ENCODE data around the gene ACOX3. TPM values are rescaled to one million over a fixed set of nuclear protein-coding genes. Genes with fewer than 3 reads are reported as not detected.

Gene ACOX3
- total RNA-seq, 4 donors from 2014 or later: 17.9 to 31.1 (median 22.5) TPM

DNA sequence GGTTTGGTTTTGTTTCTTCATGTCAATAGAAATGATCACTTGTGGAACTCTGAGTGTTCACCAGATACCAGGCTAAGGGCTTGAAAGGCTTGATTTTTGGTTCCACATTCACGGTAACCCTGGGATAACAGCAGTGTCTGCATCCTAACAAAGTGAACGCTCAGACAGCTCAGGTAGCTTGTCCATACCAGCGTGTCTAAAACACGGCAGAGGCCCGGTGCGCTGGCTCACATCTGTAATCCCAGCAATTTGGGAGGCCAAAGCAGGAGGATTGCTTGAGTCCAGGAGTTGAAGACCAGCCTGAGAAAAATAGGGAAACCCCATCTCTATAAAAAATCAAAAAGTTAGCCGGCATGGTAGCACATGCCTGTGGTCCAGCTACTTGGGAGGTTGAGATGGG, 122.0 kb downstream of the ACOX3 start:
- Histone ChIP-seq H3K36me3 (no peaks in the 10 kb centered on the region), H3K9me3 (no peaks in the 10 kb centered on the region), H3K27ac (peak overlapping the region in 1 of 2 donors; percentile 76), H3K4me3 (no peak overlapping the region), H3K27me3 (no peaks in the 10 kb centered on the region), H3K4me1 (peaks cover 0 to 4% of the 10 kb centered on the region in 2 donors)
- no peak for DNase-seq
- TF ChIP-seq, protein P1, sequence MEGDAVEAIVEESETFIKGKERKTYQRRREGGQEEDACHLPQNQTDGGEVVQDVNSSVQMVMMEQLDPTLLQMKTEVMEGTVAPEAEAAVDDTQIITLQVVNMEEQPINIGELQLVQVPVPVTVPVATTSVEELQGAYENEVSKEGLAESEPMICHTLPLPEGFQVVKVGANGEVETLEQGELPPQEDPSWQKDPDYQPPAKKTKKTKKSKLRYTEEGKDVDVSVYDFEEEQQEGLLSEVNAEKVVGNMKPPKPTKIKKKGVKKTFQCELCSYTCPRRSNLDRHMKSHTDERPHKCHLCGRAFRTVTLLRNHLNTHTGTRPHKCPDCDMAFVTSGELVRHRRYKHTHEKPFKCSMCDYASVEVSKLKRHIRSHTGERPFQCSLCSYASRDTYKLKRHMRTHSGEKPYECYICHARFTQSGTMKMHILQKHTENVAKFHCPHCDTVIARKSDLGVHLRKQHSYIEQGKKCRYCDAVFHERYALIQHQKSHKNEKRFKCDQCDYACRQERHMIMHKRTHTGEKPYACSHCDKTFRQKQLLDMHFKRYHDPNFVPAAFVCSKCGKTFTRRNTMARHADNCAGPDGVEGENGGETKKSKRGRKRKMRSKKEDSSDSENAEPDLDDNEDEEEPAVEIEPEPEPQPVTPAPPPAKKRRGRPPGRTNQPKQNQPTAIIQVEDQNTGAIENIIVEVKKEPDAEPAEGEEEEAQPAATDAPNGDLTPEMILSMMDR (IDR thresholded peaks at IDR 0.05): no peak
- no peak for TF ChIP-seq POLR2A (IDR thresholded peaks at IDR 0.05)
- intact Hi-C loops (cut with DNase I; ENCODE audit: low total_unique reads): no loop called here

DNA sequence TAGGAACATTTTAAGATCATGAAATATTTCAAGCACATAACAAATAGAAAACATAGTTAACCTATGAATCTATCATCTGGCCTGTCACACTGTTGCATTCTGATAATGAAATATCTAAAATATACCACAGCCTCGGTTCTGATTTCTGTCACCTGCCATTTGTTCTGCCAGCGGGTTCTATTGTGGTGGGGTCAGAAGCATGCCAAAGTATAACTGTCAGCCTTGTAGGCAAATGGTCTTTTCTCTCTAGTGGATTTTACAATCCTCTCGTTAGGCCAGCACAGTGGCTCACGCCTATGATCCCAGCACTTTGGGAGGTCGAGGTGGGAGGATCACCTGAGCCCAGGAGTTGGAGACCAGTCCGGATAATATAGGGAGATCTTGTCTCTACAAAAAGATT, 123.0 kb downstream of the ACOX3 start:
- intact Hi-C loops (cut with DNase I; ENCODE audit: low total_unique reads): no loop called here
- no peak for DNase-seq
- H3K4me1 ChIP-seq: peaks cover 0 to 4% of the 10 kb centered on the region in 2 donors
- H3K9me3 ChIP-seq: no peaks in the 10 kb centered on the region
- H3K4me3 ChIP-seq: no peak overlapping the region
- no peaks in the 10 kb centered on the region for H3K27me3 ChIP-seq
- no peak for TF ChIP-seq POLR2A (IDR thresholded peaks at IDR 0.05)
- TF ChIP-seq, protein P1 (IDR thresholded peaks at IDR 0.05): no peak
- no peaks in the 10 kb centered on the region for H3K36me3 ChIP-seq
- peak overlapping the region in 1 of 2 donors; percentile 53 for H3K27ac ChIP-seq

DNA sequence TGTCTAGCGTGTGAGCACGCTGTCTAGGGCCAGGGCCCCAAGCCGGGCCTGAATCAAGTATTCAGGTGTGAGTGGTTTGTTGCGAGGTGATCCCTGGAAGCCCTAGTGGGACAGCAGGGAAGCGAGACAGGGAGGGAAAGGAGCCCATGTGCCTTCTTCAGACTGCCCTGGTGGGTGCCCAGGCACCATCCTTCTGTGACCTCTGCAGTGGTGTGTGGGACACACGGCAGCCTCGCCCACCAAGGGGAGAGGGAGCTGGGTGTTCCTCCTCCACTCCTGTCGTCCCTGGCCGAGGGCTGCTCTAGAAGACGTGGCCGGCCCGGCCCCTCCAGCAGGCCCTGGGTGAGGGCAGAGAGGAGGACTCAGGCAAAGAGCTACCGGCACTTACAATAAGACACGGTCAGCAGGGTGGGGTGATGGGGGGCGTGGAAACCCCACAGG, 123.6 kb downstream of the ACOX3 start:
- no peaks in the 10 kb centered on the region for H3K9me3 ChIP-seq
- H3K27ac ChIP-seq: peak overlapping the region; percentile 48 to 53
- intact Hi-C loops (cut with DNase I; ENCODE audit: low total_unique reads): no loop called here
- DNase-seq: peak in 1 of 2 donors; percentile 13
- peaks cover 0 to 4% of the 10 kb centered on the region in 2 donors for H3K4me1 ChIP-seq
- no peaks in the 10 kb centered on the region for H3K27me3 ChIP-seq
- H3K4me3 ChIP-seq: no peak overlapping the region
- H3K36me3 ChIP-seq: no peaks in the 10 kb centered on the region
- TF ChIP-seq, protein P1 (IDR thresholded peaks at IDR 0.05): no peak
- TF ChIP-seq POLR2A (IDR thresholded peaks at IDR 0.05): no peak

Small RNA genes lying within 50 kb of the gene (small RNA-seq; reads per million reads assigned to genes)
- gene RNA5SP152: 0.60 reads per million, percentile 11 among the genes with 10 or more reads in this experiment

Other genes starting within 250 kb of the ACOX3 start
- gene SH3TC1, start 241.4 kb downstream of the ACOX3 start, total RNA-seq: 10 to 100 TPM in 2 of 4 donors, 1 to 10 TPM in 2; 5.1 to 16.4 (median 11.3) TPM
- 10 to 100 TPM; 22.8 to 65.3 (median 29.5) TPM for gene HTRA3, start 171.0 kb downstream of the ACOX3 start, total RNA-seq
- 10 to 100 TPM in 3 of 4 donors, 1 to 10 TPM in 1; 3.3 to 38.8 (median 32.3) TPM for gene TRMT44, start 54 bp upstream of the ACOX3 start, total RNA-seq
- 1 to 10 TPM in 1 of 4 donors, under 1 TPM in 1, not detected in 2; 0.43 to 2.1 TPM for gene GPR78, start 139.7 kb upstream of the ACOX3 start, total RNA-seq
- gene CPZ, start 152.0 kb upstream of the ACOX3 start, total RNA-seq: 10 to 100 TPM in 1 of 4 donors, 1 to 10 TPM in 2, under 1 TPM in 1; 0.29 to 45.8 (median 5.4) TPM